Effector CD8-positive, alpha-beta T cell (primary cell): Measurements from ENCODE around the gene RNPEPL1.
"Not testable (repeated sequence)": the region's sequence is repeated elsewhere in the genome, so short reads cannot be mapped to it uniquely, and the experiment has no call there.

Experiments
- DNase-seq: peaks from one replicate; lab custom pipeline; 2025; lab: John Stamatoyannopoulos, UW

The RNPEPL1 gene

DNA sequence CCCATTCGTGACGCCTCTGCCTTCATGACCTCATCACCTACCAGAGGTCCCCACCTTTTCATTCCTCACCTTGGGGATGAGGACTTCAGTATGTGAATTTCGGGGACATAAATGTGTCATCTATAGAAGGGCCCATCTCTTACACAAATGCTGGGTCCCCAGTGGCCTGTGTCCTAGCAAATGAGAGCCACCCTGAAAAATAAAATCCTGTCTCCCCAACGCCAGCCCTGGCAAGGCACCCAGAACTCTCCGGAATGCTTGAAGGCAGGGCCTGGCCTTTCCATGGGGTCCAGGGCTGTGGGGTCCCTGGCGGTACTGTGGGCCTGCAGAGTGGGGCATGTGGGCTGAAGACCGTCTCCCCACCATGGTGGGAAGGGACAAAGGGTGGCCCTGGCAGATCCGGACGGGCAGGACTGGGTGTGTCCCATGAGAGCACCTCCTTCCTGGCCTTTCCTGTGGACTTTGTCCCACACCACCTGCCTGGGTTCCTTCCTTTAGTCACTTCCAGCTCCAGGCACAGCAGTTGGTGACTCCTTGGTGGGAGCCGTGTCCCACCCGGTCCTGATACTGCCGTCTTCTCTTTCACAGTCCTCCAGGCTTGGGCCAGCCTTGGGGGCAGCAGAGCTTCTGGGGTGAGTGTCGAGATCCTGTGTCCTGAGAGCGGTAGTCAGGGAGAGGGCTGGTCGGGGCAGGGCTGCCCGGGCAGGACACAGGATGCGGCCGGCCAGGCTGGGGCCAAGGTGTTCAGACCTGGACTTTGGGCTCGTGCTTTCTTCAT, 36.8 kb downstream of the RNPEPL1 start:
- DNase-seq, result no peak

DNA sequence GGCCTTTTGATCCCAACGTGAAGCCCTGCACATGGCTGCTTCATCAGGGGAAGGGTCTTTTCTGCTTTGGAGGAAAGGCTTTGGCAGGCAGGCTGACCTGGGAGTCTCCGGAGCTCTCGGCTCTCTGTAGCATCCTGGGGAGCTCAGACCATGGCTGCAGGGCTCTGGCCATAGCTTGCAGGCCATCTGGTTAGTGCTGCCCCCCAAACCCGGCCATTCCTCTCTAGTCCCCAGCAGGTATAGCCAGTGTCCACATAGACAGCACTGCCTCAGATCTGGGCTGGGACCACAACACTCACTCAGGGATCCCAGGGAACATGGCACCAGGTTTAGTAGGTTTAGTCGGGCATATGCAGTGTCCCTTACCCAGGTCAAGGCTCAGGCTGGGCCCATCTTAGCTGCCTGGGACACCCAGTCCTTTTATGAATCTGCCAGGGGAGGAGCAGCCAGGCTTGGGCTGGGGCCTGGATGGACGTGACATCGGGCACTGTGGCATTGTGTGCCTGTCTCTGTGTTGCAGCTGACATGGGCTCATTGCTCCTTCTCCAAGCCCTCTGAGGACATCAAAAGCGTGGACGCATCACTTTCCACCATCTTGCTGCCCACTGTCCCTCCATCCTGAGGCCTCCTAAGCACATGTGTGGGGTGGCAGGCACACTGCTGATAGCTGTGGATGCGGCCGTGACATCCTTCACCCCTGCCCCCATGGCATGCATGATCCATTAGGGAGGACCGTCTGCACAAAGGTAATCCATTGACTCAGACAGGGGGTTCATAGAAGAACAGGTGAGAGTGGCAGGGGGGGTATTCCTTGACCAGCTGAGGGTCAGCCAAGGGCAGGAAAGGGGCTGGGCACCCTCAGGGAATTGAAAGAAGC, 37.8 kb downstream of the RNPEPL1 start:
- no peak for DNase-seq

DNA sequence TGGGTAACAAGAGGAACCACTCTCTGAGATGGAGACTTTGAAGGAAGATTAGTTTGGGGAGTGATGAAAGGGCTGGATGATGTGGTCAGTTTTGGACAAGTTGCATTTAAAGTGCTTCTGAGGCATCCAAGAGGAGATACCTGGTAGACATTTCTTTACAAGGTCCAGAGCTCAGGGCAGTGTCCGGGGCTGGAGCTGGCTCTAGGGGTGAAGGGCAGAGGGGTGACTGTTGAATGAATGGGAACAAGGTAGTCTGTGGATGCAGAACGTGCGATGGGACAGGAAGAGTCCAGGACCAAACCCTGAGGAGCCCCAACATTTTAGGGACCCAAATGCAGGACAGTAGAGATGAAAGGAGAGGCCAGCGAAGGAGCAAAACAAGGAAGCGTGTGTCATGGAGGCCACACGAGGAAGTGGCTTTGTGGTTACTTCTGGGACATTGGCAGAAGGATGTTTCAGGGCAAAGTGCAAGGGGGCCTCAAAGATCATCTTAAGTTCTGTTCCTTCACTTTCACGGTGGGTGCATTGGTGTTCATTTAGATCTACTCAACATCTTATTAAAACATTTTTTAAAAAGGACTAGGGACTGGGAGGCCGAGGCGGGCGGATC, 43.4 kb downstream of the RNPEPL1 start:
- no peak for DNase-seq

DNA sequence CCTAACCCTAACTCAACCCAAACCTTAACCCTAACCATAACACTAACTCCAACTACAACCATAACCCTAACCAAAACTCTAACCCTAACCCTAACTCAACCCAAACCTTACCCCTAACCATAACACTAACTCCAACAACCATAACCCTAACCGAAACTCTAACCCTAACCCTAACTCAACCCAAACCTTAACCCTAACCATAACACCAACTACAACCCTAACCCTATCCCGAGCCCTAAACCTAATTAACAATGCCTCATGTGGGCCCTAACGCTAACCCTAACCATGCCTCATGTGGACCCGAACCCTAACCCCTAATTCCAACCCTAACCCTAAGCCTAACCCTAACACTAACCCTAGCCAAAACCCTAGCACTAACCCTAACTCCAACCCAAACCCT, 45.5 kb downstream of the RNPEPL1 start:
- no peak for DNase-seq

DNA sequence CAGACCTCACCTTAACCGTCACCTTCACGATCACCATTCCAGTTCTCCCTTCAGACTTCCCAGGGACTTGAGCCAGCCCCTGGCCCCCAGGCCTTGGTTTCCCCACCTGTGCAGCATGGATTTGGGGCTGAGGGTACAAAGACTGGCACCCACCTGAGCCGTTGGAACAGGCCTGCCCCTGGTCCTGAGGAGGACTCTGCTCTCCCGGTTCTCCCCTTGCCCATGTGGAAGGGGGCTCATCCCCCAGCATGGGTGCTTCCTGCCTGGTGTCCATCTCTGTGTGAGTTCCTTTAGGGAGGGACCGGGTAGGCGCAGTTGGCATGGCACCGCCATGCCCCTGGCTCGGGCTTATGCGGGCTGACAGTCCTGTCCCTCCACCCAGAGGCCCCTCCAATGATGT, 46.1 kb downstream of the RNPEPL1 start:
- DNase-seq, result no peak

DNA sequence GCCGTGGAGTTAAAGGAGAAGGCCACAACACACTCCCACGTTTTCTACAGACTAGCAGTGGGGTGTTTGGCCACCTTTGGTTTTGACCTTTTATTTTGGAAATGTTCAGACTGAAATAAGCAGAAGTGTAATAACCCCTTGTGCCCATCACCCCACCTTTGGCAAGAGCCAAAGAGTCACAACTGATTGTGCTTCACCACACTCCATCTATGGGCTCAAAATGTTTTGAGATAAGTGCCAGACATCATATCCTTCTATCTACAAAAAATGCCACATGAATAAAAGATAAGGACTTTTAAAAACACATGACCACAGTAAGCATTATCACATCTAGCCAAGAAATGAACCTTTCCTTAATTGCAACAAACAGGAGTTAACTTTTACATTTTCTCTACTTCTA, 47.1 kb downstream of the RNPEPL1 start:
- no peak for DNase-seq

DNA sequence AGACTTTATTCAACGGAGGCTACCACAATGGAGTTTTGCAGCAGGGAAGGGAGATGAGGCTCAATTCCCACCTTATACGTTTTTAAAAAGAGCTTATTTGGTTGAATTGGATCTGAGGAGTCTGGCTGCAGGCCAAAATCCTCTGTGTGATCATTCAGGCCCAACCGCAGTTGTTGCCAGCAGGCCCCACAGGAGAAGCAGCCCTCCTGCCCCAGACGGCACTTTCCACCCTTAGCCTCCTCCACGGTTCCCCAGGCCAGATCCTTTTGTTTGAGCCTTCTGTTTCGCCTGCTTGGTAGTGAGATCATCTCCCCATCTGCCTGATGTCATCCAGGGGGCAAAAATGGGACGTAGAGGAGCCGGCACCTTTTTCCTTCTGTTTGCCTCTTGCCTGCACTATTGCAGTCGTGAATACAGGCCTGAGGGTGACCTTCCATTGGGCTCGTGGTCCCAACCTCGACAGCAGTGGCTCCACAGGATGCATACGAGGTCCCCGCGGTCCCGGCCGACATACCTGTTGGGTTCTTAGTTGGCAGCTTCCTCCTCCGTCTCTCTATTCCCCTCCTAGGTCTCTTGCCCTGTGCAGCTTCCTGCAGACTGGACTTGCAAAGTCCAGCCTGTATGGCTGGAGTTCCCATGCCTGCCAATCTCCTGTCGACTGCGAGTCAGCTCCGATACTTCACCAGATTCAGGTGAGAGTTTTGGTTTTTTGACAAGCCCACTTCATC, 47.7 kb downstream of the RNPEPL1 start:
- DNase-seq, result no peak

DNA sequence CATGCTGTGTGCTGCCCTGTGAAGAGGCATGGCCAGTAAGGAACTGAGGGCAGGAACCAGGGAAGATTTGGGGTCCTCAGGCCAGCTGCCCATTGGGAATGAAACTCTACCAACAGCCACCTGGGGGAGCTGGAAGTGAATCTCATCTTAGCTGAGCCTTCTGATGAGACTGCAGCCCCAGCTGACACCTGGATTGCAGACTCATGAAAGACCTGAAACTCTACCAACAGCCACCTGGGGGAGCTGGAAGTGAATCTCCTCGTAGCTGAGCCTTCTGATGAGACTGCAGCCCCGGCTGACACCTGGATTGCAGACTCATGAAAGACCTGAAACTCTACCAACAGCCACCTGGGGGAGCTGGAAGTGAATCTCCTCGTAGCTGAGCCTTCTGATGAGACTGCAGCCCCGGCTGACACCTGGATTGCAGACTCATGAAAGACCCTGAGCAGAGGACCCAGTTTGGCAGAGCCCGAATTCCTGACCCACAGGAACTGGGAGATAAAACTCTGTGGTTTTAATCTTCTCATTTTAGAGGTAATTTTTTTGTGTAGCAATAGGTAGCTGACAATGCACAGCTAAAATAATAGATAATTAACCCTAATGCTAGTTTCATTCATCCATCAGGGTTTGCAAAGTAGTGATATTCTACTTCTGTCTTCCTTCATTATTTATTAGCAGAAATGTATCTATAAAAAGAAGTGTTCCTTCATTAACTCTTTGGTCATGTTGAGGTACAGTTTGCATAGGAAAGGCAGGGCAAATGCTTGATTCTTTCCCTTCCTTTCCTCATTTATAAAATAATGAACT, 48.8 kb downstream of the RNPEPL1 start:
- DNase-seq, result not testable (repeated sequence)

DNA sequence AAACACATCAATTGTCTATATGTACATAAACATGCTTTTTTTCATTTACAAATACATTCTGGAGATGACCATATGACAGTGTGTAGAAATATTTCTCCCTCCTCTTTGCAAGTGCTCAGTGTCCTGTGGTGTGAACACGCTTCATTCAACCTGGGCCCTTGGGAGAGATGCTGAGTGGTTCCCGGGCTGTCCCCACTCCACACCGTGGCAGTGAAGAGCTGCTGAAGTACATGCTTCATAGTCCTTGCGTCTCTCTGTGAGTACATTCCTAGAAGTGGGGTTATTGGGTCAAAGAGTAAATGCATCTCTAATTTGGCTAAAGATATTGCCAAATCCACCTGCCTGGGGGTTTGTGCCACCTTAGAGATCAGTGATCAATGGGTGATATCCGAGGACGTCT, 50.5 kb downstream of the RNPEPL1 start:
- no peak for DNase-seq

DNA sequence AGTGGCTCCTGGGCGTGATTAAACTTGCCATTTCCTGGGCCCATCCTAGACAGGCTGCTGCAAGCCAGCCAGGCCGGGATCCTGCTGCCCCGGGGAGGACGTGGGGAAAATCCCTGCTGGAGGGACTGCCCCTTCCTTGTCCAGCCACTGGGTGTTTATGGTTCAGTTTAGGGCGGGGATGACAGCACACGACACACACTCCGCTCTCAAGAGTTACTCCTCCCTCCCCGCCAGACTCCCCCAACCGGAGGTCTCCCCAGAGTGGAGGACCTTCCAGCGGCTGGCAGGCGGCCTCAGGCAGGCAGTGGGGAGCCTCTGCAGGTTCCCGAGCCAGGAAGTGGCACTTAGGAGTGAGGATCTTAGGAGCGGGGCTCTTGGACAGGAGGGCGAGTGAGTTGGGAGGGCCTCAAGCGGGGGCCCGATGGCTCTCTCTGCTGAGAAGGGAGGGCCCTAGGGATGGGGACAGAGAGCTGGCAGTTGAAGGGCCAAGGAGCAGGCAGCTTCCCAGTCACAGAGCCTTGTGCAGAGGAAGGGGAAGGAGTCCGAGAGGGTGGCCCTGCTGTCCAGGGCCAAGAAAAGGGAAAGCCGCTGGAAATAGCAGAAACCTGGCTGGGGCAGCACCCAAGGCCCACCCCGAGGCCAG, 51.3 kb downstream of the RNPEPL1 start:
- no peak for DNase-seq

DNA sequence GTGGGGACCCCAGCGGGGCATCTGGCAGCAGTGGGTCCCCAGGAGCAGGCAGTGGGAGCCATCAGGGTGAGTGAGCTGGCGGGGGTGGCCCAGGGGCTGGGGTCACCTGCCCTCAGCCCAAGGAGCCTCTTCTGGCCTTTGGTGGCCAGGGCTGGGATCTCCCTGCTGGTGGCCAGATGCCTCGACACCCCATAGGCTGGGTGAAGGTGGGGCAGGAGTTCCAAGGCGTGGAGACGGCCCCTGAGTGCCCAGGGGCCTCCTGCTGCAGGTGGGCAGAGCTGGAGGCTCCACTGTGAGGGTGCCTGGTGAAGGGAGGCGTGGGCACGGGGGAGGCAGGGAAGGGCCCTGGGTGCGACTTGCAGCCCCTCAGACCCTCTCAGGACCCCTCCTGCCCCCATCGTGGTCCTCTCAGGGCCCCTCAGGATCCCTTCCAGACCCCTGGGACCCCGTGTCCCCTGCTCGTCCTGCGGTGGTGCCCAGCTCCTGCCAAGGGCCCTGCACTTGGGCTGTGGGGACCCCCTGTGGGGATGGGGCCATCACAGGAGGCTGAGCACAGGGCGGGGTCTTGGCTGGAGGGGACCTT, 52.0 kb downstream of the RNPEPL1 start:
- DNase-seq, result no peak

DNA sequence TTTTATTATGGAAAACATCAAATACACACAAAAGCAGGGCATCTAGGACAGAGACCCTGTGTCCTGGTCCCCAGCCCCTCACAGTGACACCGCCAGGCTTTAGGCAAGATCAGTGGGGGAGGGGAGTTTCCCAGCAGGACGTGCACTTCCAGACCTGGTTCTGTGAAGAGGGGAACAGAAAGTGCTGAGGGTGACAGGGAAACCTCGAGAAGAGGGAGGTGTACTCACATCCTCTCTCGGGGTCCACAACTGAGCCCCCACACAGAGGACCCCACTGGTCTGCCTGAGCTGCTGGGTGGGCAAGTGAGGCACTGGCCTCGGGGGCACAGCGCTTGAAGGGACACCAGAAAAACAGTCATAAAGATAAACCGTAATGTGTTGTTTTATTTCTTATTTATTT, 52.6 kb downstream of the RNPEPL1 start:
- no peak for DNase-seq

DNA sequence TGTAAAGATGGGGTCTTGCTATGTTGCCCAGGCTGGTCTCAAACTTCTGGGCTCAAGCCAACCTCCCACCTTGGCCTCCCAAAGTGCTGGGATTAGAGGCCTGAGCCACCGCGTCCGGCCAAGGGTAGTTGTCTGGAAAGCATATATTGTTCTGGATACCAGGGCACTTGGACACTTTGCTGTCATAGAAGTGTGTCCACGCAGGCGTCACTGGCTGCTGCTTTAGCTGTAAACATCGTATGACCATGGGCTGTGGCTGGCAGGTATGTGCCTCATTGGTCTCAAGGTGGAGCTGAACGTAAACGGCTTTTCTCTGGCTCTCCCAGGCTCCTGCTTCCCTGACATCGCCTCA, 53.8 kb downstream of the RNPEPL1 start:
- no peak for DNase-seq

DNA sequence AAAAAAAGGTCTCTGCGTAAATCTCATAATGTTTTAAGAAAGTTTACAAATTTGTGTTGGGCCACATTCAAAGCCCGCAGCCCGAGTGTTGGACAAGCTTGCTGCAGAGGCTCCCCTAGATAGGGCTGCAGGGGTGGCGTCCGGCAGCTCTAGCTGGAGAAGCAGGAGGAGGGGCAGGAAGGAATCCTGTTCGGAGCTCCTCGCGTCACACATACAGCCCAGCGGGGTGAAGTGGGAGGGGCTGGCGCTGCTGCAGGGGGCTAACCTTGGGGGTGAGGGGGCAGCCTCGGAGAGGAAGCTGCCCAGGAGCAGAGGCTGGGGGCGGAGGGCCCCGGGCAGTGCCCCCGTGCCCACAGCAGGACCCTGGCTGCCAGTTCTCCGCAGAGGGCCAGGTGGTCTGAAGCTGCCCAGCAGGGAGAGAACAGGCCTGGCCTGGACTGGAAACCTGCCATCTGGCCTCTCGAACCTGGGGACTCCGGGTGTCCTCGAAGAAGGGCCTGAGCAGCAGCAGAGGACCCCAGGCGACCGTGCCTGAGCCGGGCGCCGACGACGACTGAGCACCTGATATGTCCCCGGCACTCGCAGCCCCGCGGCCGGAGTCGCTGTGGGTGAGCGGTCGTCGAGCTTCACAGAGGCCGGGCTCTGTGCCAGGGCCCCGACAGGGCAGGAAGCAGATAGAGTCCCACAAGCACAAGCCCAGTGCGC, 54.4 kb downstream of the RNPEPL1 start:
- DNase-seq, result no peak

DNA sequence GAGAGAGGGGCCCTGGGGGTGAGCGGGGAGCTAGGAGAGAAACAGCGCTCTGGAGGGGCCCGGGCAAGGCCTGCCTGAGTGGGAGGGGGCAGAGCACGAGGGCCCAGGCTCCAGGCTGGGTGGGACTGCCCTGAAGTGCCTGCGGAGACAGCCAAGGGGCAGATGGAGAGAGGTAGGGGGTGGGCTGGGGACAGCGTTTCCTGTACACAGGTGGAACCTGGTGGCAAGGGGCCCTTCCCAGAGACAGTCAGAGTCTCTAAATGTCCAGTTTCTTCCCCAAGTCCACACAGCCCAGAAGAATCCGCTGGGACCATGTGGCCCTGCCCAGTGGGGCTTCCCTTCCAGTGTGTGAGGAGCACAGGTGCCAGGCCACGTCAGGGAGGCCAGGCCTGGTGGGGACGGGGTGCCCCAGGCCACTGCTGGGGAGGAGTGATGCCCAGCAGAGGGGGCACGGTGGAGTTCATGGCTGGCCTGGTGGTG, 55.3 kb downstream of the RNPEPL1 start:
- DNase-seq, result no peak

DNA sequence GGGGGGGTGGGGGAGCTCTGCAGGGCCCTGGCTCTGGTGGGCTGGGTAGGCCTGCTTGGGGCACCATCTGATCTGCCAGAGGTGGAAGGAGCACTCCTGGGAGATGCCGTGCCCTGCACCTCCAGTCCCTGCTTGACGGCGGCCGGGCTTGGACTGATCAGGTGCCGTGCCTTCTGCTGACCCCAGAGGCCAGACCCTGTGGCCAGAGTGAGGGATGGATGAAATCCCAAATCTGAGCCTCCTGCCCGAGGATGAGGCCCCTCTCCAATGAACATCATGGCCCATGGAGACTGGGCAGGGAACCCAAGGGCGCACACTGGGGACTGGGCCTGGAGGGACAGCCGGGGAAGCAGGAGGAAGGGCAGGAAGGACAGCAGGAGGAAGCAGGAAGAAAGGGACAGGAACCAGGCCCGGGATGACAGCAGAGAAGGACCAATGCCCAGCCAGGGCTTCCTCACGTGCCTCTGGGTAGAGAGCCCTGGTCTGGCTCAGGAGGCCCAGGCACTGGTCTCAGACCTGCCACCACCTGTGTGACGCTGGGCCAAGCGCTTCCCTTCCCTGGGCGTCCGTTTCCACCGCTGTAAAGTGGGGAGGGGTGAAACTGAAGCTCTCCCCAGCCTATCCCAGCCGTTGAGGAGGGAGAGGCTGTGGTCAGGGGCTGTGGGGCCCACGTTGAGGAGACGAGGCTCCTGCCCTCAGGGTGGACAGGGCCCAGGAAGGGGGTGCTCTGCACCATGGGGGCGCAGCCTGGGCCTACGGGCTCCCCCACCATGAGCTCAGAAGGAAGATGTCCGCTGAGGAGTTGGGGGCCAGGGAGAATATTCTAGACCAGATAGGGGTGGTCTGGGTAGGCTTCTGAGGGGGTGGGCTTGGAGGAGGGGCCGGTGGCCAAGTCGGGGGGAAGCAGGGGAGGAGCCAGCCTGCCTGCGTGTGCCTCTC, 56.0 kb downstream of the RNPEPL1 start:
- no peak for DNase-seq

DNA sequence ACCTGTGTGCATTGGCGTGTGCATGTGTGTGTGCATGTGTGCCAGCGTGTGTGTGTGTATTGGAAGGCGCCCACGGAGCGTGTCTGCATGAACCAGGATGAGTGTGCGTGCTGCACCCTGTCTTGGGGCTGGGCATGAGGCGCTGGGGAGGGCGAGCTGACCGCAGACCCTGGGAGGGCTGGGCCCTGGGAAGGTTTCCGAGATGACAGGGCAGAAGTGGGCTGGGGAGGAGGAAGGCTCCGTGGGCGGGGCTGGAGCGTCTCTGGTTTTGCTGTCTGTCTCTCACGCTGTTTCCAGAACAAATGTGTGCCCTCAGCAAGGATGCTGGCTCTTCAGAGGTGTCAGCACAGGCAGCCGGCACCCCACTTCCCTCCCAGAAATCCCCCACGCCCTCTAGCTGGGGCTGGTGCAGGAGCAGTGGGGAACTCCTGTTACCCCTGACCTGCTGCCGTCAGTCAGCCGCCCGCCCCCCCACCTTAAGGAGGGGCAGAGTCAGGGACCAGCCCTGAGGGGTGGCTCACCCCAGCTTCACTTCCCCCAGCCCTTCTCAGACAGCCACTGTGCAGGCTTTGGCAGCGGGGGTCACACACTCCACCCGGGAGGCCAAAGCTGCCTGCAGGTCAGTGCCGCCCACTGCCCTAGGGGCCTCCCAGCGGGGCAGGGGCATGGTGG, 56.8 kb downstream of the RNPEPL1 start, which contains the start of gene GPR35:
GPR35 (plus strand) TSS at position 531 of the 672 bp plus-strand sequence. CDS start 4,473 bp downstream, outside the sequence.
- DNase-seq, result peak; percentile 58
